ENCODE measurements around the gene THSD1.
"Not testable (repeated sequence)": the region's sequence is repeated elsewhere in the genome, so short reads cannot be mapped to it uniquely, and the experiment has no call there.

THSD1 gene

GRCh38 chr13:52405767-52406494 lies at the start of gene THSD1:
THSD1 (minus strand) TSS chr13:52406172; CDS start chr13:52402600, 3,572 bp downstream.
- DNase-seq = peak; percentile 29

- peak; percentile 79 for DNase-seq
These were observed 49.7 kb upstream of the THSD1 start for GRCh38 chr13:52455677-52456041.

DNA sequence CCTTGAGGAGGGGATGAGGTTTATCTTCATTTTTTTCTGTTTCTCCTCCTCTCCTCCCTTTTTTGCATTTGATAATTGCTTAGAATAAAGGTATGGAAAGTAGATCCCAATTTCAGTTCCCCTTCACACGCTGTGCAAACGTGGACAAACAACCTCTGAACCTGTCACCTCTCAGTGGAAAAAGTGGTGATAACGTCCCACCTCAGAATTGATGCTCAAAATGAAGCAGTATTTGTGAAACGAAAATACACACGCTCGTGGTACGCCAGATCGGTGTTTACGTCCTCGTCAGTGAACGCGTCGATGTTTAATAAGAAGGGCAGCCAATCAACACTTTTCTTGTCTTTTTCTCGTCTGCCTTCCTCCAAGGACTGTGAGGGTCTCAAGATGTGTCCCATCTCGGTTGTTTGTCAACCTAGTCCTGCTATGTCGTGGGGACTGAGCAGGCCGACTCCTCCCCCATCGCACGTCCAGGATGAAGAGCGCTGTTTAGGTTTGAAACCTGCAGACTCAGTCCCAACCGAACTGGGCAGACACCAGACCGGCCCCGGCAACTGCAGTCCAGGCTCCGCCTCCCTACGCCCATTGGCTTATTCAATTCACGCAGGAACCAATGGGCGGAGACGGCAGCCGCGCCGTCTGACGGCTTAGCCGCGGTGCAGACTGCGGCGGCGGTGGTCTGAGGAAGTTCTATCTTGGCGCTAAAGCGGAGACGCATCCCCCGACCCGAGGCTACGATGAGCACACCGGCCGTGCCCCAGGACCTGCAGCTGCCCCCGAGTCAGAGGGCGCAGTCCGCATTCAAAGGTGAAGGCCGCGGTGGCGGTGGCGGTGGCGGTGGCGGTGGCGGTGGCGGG lies 49.1 kb upstream of the THSD1 start, which contains the start of gene CKAP2:
Gene CKAP2, plus strand, starts transcription at position 659 of the 857 bp plus-strand sequence. Its CDS starts 79 bp downstream, at position 738.
- peak; percentile 93 for DNase-seq

- DNase-seq = peak; percentile 29
These were observed 48.5 kb upstream of the THSD1 start for GRCh38 chr13:52454459-52454819.

- no peak for DNase-seq
These were observed 46.5 kb upstream of the THSD1 start for GRCh38 chr13:52452470-52452869.

DNA sequence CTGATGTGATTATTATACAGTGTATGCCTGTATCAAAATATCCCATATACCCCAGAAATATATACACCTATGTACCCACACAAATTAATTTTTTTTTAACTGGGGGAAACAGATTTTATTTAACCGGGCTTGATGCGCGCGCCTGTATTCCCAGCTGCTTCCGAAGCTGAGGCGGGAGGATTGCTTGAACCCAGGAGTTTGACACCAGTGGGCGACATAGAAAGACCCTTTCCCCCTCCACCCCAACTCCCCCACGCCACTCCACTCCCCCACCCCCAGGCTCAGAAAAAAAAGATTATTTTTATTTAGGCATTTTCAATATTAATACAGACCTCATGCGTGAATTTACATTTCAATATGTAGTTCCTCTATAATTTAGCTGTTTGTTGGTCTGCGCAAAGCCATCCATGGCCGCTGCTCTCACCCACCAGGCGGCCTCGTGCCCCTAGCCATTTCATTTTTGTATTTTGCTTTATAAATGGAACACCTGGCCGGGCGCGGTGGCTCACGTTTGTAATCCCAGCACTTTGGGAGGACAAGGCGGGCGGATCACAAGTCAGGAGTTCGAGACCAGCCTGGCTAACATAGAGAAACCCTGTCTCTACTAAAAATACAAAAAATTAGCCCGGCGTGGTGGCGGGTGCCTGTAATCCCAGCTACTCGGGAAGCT lies 45.3 kb upstream of the THSD1 start:
- no peak for DNase-seq

- no peak for DNase-seq
These were observed 44.8 kb upstream of the THSD1 start for GRCh38 chr13:52450793-52451116.

GRCh38 chr13:52450012-52450792 lies 44.2 kb upstream of the THSD1 start, which contains the start of gene VPS36:
VPS36 (minus strand) TSS chr13:52450634; CDS start chr13:52450594, 40 bp downstream.
- DNase-seq = peak; percentile 96

DNA sequence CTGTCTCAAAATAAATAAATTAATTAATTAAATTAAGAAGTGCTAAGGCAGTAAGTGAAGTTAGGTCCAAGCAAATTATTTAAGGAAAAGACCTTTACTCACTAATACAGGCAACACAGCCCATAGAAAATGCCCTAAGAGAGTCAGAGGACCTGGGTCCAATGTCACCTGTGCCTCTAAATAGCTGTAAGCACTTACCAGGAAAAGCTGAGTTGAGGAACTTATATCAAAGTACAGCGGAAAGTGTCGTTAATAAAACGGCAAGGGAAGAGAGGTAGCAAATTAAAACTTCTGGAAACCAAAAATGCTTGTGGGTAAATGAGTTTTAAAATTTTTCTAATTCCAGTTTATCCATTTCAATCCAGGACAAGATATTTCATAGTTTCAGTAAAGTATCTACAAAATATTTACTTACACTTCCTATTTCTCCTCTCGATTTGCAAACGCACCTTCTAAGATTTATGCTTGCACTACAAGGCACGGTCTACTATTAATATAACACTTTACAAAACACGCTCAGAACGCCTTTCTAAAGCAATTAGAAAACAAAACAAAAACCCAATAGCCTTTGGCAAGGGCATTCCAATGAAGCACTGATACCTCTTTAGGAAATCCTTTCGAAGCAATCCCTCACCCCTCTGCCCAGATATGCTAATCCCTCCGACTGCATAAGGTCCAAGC lies 43.5 kb upstream of the THSD1 start:
- no peak for DNase-seq

- DNase-seq = no peak
These were observed 42.0 kb upstream of the THSD1 start for GRCh38 chr13:52447815-52448552.

DNA sequence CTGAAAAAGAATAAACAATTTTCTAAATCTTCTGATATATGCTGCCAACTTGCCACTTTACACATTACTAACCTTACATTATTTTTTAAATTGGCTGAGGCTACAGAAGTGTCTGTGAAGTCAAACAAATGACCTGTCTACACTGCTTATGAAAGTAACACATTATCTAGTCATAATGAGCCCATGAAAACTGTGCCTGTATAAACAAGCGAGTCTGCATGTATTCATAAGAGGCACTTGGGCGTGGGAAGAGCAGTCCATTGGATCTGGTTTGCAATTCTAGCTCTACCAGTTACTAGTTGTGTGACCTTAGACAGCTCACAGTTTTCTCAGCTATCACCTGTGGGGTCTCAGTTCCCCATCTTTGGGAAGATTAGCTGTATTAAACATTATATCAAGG lies 41.4 kb upstream of the THSD1 start:
- no peak for DNase-seq

- DNase-seq = no peak
These were observed 40.3 kb upstream of the THSD1 start for GRCh38 chr13:52446265-52446664.

DNA sequence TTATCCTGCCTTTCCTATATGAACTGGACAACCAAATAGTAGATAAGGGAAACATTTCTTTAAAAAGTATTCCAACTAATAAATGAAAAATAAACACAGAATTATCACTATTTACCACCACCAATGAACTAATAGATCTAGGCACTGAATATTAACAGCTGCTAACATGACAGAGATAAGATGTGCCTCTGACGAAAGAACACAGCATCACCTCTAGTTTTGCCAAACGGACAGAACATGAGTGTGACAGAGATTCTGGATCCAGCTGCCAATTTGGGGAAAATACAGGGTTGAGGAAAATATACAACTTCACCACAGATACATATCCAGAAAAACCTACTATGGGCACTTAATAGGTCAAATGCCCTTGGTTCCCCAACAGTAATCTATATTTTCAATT lies 26.5 kb upstream of the THSD1 start:
- no peak for DNase-seq

GRCh38 chr13:52428295-52428694 lies 22.3 kb upstream of the THSD1 start:
- DNase-seq = no peak

DNA sequence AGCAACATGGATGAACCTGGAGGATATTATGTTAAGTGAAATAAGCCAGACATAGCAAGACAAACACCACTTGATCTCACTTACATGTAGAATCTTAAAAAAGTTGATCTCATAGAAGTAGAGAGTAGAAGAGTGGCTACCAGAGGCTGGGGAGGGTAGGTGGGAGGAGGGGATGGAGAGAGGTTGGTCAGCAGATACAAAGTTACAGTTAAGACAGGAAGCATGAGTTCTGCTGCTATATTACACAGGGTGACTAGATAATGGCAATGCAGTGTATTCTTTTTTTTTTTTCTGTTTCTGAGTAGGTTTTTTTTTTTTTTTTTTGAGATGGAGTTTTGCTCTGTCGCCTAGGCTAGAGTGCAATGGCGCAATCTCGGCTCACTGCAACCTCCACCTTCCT lies 15.2 kb upstream of the THSD1 start:
- DNase-seq = no peak

- no peak for DNase-seq
These were observed 13.1 kb upstream of the THSD1 start for GRCh38 chr13:52419080-52419479.

GRCh38 chr13:52414963-52415362 lies 9.0 kb upstream of the THSD1 start:
- no peak for DNase-seq

DNA sequence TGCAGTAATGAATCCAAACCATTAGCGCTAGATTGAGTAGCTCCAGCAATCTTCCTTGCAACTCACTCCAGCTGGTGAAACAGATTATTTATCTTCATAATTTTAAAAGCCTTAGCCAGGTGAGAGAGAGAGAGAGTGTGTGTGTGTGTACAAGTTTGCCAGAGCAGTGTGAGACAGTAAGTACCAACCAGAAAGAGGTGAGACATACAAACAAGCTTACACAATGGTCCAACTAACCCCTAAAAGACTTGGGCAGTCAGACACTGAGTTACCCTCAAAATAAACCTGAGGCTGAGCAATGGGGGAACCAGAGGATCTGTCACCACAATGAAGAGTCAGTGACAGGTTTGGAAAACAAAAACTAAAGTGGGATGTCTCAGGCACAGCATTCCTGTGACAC lies 8.1 kb upstream of the THSD1 start:
- DNase-seq = no peak

DNA sequence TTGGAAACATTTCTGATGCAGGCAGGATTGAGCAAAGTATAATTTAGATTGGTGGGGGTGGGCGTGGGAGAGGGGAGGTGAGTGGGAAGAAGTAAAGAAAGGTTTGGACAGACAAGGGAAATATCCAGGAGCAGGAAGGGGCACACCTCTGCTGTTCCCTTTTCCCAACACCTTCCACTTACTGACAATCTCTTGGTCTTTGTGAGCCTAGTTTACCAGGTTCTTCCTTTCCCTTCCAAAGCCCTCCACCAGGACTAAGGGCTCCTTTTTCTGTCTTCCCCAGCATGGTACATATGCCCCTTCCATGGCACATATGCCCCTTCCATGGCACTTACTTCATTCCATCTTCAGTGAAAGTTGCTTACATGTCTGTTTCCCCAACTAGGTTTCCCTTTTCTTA lies 6.2 kb upstream of the THSD1 start:
- no peak for DNase-seq

- DNase-seq = no peak
These were observed 5.7 kb upstream of the THSD1 start for GRCh38 chr13:52411629-52412028.

DNA sequence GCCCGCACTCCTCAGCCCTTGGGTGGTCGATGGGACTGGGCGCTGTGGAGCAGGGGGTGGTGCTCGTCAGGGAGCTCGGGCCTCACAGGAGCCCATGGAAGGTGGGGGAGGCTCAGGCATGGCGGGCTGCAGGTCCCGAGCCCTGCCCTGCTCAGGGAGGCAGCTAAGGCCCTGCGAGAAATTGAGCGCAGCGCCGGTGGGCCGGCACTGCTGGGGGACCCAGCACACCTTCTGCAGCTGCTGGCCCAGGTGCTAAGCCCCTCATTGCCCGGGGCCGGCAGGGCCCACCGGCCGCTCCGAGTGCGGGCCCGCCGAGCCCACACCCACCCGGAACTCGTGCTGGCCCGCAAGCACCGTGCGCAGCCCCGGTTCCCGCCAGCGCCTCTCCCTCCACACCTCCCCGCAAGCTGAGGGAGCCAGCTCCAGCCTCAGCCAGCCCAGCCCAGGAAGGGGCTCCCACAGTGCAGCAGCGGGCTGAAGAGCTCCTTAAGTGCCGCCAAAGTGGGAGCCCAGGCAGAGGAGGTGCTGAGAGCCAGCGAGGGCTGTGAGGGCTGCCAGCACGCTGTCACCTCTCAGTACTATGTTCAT lies 2.2 kb upstream of the THSD1 start:
- not testable (repeated sequence) for DNase-seq
